Breast epithelium (tissue), 3 donors: ENCODE measurements around the gene BMAL1.

ENCODE experiments used
- POLR2AphosphoS5 ChIP-seq, 3 donors: sonication (generic); formaldehyde crosslinking; IDR thresholded peaks; one replicate each; pipeline ENCODE4 v1.6.1; 2017; ENCODE audit warnings: antibody characterized with exemption in 3 of 3
- TF ChIP-seq, protein P1 (sequence below), 3 donors: fragments of 450-650 bp; IDR thresholded peaks; one replicate each; pipeline ENCODE4 v1.5.1; 2016 to 2017; ENCODE audit warnings: antibody characterized with exemption in 3 of 3, mild to moderate bottlenecking in 3 of 3, moderate library complexity in 3 of 3

DNA sequence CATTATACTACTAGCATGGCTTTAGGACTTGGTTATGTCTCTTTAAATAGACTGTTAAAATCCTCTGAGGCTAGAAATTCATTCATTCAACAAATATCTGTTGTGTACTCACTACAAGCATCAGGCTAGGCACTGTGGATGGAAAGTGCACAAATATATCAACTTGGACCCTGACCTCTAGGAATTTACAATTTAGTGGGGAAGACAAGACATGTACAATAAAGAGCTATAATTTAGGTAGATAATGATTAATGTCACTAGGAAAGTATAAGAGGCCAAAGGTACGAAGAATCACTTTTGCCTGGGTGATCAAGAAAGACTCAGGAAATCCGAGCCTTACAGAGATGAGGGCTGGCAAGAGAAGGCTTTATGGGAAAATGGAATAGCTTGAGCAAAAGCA lies 25.6 kb upstream of the BMAL1 start:
- TF ChIP-seq, protein P1, sequence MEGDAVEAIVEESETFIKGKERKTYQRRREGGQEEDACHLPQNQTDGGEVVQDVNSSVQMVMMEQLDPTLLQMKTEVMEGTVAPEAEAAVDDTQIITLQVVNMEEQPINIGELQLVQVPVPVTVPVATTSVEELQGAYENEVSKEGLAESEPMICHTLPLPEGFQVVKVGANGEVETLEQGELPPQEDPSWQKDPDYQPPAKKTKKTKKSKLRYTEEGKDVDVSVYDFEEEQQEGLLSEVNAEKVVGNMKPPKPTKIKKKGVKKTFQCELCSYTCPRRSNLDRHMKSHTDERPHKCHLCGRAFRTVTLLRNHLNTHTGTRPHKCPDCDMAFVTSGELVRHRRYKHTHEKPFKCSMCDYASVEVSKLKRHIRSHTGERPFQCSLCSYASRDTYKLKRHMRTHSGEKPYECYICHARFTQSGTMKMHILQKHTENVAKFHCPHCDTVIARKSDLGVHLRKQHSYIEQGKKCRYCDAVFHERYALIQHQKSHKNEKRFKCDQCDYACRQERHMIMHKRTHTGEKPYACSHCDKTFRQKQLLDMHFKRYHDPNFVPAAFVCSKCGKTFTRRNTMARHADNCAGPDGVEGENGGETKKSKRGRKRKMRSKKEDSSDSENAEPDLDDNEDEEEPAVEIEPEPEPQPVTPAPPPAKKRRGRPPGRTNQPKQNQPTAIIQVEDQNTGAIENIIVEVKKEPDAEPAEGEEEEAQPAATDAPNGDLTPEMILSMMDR (IDR thresholded peaks at IDR 0.05): no peak
- TF ChIP-seq POLR2AphosphoS5 (IDR thresholded peaks at IDR 0.05): no peak
